Activated CD4-positive, alpha-beta T cell treated with anti-CD3 and anti-CD28 coated beads for 4 hours (primary cell): ENCODE measurements around the gene HRC.
"Not testable (repeated sequence)": the region's sequence is repeated elsewhere in the genome, so short reads cannot be mapped to it uniquely, and the experiment has no call there.

Experiments used
- DNase-seq, 2 donors: peaks; one replicate each; pipeline ENCODE4 v3.0.0-alpha.2; 2020

HRC gene

GRCh38 chr19:49133621-49134454 is 21.4 kb downstream of the HRC start:
- DNase-seq: peak in 1 of 2 donors; percentile 53

- DNase-seq: peak in 1 of 2 donors; percentile 45
Observed at GRCh38 chr19:49132974-49133609, 22.1 kb downstream of the HRC start.

GRCh38 chr19:49130325-49130724 is 24.9 kb downstream of the HRC start:
- DNase-seq: no peak

GRCh38 chr19:49129238-49129583 is 26.0 kb downstream of the HRC start:
- DNase-seq: no peak

GRCh38 chr19:49128545-49129237 is 26.5 kb downstream of the HRC start:
- DNase-seq: no peak

- DNase-seq: peak; percentile 94
Observed at GRCh38 chr19:49127674-49128544, 27.3 kb downstream of the HRC start.

- not testable (repeated sequence) for DNase-seq
Observed at GRCh38 chr19:49127225-49127624, 28.0 kb downstream of the HRC start.

- DNase-seq: no peak
Observed at GRCh38 chr19:49126575-49126974, 28.6 kb downstream of the HRC start.

- DNase-seq: no peak
Observed at GRCh38 chr19:49125025-49125731, 30.0 kb downstream of the HRC start.

GRCh38 chr19:49123285-49123684 is 31.9 kb downstream of the HRC start:
- not testable (repeated sequence) for DNase-seq

GRCh38 chr19:49121841-49122240 is 33.4 kb downstream of the HRC start:
- not testable (repeated sequence) for DNase-seq

- no peak for DNase-seq
Observed at GRCh38 chr19:49120868-49121267, 34.3 kb downstream of the HRC start.

- DNase-seq: no peak
Observed at GRCh38 chr19:49120325-49120683, 34.9 kb downstream of the HRC start.

- no peak for DNase-seq
Observed at GRCh38 chr19:49119411-49120324, 35.5 kb downstream of the HRC start, which contains the start of gene PPFIA3. PPFIA3 (plus strand) TSS chr19:49119544; CDS start chr19:49127874, 8,330 bp downstream.

GRCh38 chr19:49118565-49119410 is 36.4 kb downstream of the HRC start, which contains the start of gene C19orf73:
C19orf73 (minus strand) TSS chr19:49119143; CDS start chr19:49119022, 121 bp downstream.
- DNase-seq: peak; percentile 95 to 97

GRCh38 chr19:49117677-49118564 is 37.3 kb downstream of the HRC start:
- DNase-seq: no peak

- DNase-seq: no peak
Observed at GRCh38 chr19:49116544-49116943, 38.7 kb downstream of the HRC start.

GRCh38 chr19:49114630-49115363 is 40.4 kb downstream of the HRC start:
- DNase-seq: peak; percentile 52 to 61
